Ovary (tissue), 9 donors: ENCODE measurements around the gene FGGY. TPM values are rescaled to one million over a fixed set of nuclear protein-coding genes. Genes with fewer than 3 reads are reported as not detected.

Source experiments
- DNase-seq, 5 donors: peaks; one replicate each; pipeline ENCODE4 v3.0.0-alpha.2; 2019 to 2020
- H3K27ac ChIP-seq, 2 donors: fragments of 200-600 bp; one replicate each; pipeline versions ENCODE4 v1.5.1 to v1.8.0; 2019 to 2022
- H3K27me3 ChIP-seq: fragments of 200-600 bp; one replicate; pipeline ENCODE4 v1.8.0; 2022
- H3K36me3 ChIP-seq: fragments of 200-600 bp; sonication (generic); one replicate; pipeline ENCODE4 v1.5.1; 2019
- H3K4me1 ChIP-seq: one replicate; pipeline ENCODE4 v1.8.1; 2013; ENCODE audit warnings: mild to moderate bottlenecking, moderate library complexity; ENCODE audit not compliant: insufficient read depth
- H3K4me3 ChIP-seq: fragments of 200-600 bp; sonication (generic); one replicate; pipeline ENCODE4 v1.5.1; 2017
- H3K9me3 ChIP-seq, 2 donors: fragments of 200-600 bp in 1 of 2; sonication (generic) in 1 of 2; one replicate each; pipeline versions ENCODE4 v1.5.1 to v1.8.1; 2013 to 2019; ENCODE audit warnings: mild to moderate bottlenecking in 1 of 2, moderate library complexity in 1 of 2
- EP300 ChIP-seq: sonication (generic); formaldehyde crosslinking; IDR thresholded peaks from one replicate; pipeline ENCODE4 v1.6.1; 2017; ENCODE audit warnings: antibody characterized with exemption
- POLR2A ChIP-seq: fragments of 450-650 bp; IDR thresholded peaks from one replicate; pipeline ENCODE4 v1.6.1; 2017; ENCODE audit warnings: antibody characterized with exemption, mild to moderate bottlenecking, moderate library complexity
- WGBS, 3 donors: extraction: QIAGEN DNeasy Blood & Tissue Kit in 1 of 3; methylation state at CpG; one replicate each; pipeline versions ENCODE4 v1.1.5 to v1.1.7; 2013 to 2017; 5-methylcytosine and 5-hydroxymethylcytosine counted together
- intact Hi-C, 4 donors: fragments of 100-400 bp; cut with DNase I; formaldehyde crosslinking; loops; one replicate each; pipeline versions ENCODE4 v1.11.0 to v1.15.1; 2022 to 2023
- polyA plus RNA-seq, 2 donors: library from polyadenylated mRNA; stranded (reverse); fragments of 200-250 nt in 1 of 2; fragments of 350-450 nt in 1 of 2; fragmentation: Illumina TruSeq in 1 of 2; extraction: RNeasy Lipid Tissue Mini Kit (QIAGEN cat#74804) in 1 of 2; gene quantifications; one replicate each; pipeline ENCODE4 v1.2.3, GENCODE V29; 2013 to 2014
- total RNA-seq, 7 donors: library from RNA; depleted of rRNA in 2 of 7; stranded (reverse); fragments of >200 nt in 2 of 7; fragmentation: NEBNext Ultra II Directional in 3 of 7; extraction: Animal tissue kit (Norgen Biotek cat#: 25700) in 3 of 7; gene quantifications; one replicate each; pipeline versions ENCODE4 v1.1.0 to v1.2.4, GENCODE V29; 2016 to 2023
- TF ChIP-seq, protein P1 (sequence below), 3 donors: fragments of 450-650 bp in 2 of 3; fragments of 200-600 bp in 1 of 3; IDR thresholded peaks; one replicate each; pipeline versions ENCODE4 v1.5.1 to v1.8.0; 2016 to 2022; ENCODE audit warnings: antibody characterized with exemption in 3 of 3, mild to moderate bottlenecking in 1 of 3
- donor health status: DM: no; HTN: no; CAD: no; lungs with moderate emphysema.
- donor health status: DM: no; HTN: no; CAD: no.
- donor health status: Bipolar disorder and iron deficiency.
- donor health status: DM: yes; HTN: yes; CAD: no.
- donor health status: DM: no; HTN: no; CAD: no.
- donor health status: DM: yes; HTN: yes; CAD: no.

FGGY gene
- total and polyA plus RNA-seq, 9 donors: 7.9 to 62.0 (median 44.7) TPM

DNA sequence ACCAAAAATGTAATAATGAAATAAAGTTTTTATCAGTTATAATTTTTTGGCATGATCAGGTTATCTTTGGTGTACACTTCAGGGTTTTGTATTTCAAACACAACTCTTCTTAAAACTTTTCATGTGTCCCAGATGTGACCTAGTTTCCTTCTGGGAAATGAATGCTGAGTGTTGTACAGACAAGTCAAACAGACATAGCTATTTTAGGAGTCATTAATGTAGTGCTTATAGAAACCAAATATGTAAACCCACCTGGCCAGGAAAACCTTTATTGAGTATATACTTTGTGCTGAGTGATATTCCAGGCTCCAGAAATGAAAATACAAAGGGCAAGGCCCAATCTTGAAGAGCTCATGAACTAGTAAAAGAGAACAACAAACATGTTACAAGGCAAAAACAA lies 491.9 kb downstream of the FGGY start:
- Histone ChIP-seq H3K27ac (no peak overlapping the region), H3K9me3 (no peaks in the 10 kb centered on the region), H3K4me1 (no peaks in the 10 kb centered on the region), H3K36me3 (no peaks in the 10 kb centered on the region), H3K27me3 (peaks cover 2% of the 10 kb centered on the region), H3K4me3 (no peak overlapping the region)
- intact Hi-C loops: no loop called here
- no peak for TF ChIP-seq EP300
- TF ChIP-seq POLR2A: no peak
- TF ChIP-seq, protein P1, sequence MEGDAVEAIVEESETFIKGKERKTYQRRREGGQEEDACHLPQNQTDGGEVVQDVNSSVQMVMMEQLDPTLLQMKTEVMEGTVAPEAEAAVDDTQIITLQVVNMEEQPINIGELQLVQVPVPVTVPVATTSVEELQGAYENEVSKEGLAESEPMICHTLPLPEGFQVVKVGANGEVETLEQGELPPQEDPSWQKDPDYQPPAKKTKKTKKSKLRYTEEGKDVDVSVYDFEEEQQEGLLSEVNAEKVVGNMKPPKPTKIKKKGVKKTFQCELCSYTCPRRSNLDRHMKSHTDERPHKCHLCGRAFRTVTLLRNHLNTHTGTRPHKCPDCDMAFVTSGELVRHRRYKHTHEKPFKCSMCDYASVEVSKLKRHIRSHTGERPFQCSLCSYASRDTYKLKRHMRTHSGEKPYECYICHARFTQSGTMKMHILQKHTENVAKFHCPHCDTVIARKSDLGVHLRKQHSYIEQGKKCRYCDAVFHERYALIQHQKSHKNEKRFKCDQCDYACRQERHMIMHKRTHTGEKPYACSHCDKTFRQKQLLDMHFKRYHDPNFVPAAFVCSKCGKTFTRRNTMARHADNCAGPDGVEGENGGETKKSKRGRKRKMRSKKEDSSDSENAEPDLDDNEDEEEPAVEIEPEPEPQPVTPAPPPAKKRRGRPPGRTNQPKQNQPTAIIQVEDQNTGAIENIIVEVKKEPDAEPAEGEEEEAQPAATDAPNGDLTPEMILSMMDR (IDR thresholded peaks at IDR 0.05): no peak
- no peak for DNase-seq

- intact Hi-C loops: loop anchor here in 1 of 4 donors (2.0 kb wide), 1 partner anchor 28 kb away; no protein-coding TSS in a partner anchor
- Histone ChIP-seq H3K36me3 (no peaks in the 10 kb centered on the region), H3K27ac (no peak overlapping the region), H3K4me1 (no peaks in the 10 kb centered on the region), H3K9me3 (no peaks in the 10 kb centered on the region), H3K4me3 (no peak overlapping the region), H3K27me3 (peaks cover 3% of the 10 kb centered on the region)
- no peak for DNase-seq
- TF ChIP-seq, protein P1 (IDR thresholded peaks at IDR 0.05): no peak
- TF ChIP-seq EP300: no peak
- no peak for TF ChIP-seq POLR2A
Measured at GRCh38 chr1:59798600-59798999, 501.7 kb downstream of the FGGY start.

DNA sequence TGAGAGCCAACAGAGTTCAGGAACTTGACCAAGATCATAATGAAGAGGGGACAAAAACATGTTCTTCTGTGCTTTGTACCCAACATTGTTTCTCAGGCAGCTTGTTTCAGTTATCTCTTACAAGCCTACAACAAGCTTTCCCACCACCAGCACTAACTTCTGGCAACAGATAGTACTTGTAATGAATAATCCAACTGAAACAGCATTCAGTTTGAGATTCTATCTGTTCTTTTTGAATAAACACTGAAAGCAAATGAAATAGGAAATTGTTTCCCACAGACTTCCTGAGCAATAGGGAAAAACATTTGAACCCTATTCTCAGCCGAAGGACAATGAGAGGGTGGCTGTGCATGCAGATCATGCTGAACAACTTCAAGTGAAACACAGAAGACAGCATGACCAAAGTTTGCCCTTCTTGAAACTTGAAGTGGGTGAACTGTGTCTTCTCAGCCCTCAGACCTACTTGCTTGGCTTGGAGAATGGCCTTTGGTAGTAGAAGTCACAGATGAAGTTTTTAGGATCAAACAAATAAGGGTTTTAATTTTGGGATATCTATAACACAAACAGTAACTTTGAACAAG lies 506.7 kb downstream of the FGGY start:
- WGBS, 3 donors: 76 to 86% (median 86%) methylated on average over 1 of the region's 1 CpG
- no peak for DNase-seq
- TF ChIP-seq EP300 (no peak), POLR2A (no peak)
- TF ChIP-seq, protein P1 (IDR thresholded peaks at IDR 0.05): no peak
- Histone ChIP-seq H3K9me3 (no peaks in the 10 kb centered on the region), H3K27ac (no peak overlapping the region), H3K4me1 (no peaks in the 10 kb centered on the region), H3K4me3 (no peak overlapping the region), H3K27me3 (no peaks in the 10 kb centered on the region), H3K36me3 (no peaks in the 10 kb centered on the region)
- intact Hi-C loops: no loop called here

GRCh38 chr1:59804301-59804700 lies 507.4 kb downstream of the FGGY start:
- H3K4me3 ChIP-seq: no peak overlapping the region
- no peaks in the 10 kb centered on the region for H3K9me3 ChIP-seq
- H3K27ac ChIP-seq: no peak overlapping the region
- no peaks in the 10 kb centered on the region for H3K27me3 ChIP-seq
- DNase-seq: no peak
- no peaks in the 10 kb centered on the region for H3K4me1 ChIP-seq
- H3K36me3 ChIP-seq: no peaks in the 10 kb centered on the region
- intact Hi-C loops: no loop called here
- no peak for TF ChIP-seq EP300
- TF ChIP-seq, protein P1 (IDR thresholded peaks at IDR 0.05): no peak
- TF ChIP-seq POLR2A: no peak

DNA sequence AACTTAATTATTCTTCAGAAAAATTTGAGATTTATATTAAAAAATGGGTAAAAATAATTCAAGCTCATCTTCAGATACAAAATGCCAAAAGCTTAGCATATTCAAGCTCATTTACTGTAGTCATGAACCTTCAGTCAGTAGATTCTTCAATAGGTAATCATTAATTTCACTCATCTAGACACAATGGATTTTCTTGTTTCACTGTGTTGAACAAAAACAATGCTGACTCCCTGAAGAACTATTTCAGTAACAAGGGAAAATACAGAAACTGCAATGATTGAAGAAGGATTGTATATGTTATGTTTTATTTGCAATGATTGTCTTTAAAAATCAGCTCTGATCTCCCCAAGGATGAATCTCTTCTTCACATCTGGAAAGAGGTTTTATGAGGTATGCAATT lies 508.7 kb downstream of the FGGY start:
- no peaks in the 10 kb centered on the region for H3K4me1 ChIP-seq
- intact Hi-C loops: no loop called here
- no peak overlapping the region for H3K27ac ChIP-seq
- H3K9me3 ChIP-seq: no peaks in the 10 kb centered on the region
- DNase-seq: no peak
- TF ChIP-seq EP300: no peak
- TF ChIP-seq POLR2A: no peak
- TF ChIP-seq, protein P1 (IDR thresholded peaks at IDR 0.05): no peak
- no peaks in the 10 kb centered on the region for H3K36me3 ChIP-seq
- H3K27me3 ChIP-seq: no peaks in the 10 kb centered on the region
- no peak overlapping the region for H3K4me3 ChIP-seq
